SK-N-SH treated with all-trans-retinoic acid at 6 μM for 48 hours (cell line): ENCODE measurements around the gene AZIN2.
"Not testable (repeated sequence)": the region's sequence is repeated elsewhere in the genome, so short reads cannot be mapped to it uniquely, and the experiment has no call there.

Experiments
- ATAC-seq: fragments of 200-7000 bp; cut with Tn5 transposase; 3 replicates; pipeline ENCODE4 v1.9.1; 2020; ENCODE audit warnings: mild to moderate bottlenecking, moderate library complexity
- CSDC2 ChIP-seq: fragments of 250-450 bp; sonication (Bioruptor Pico); IDR thresholded peaks from 2 replicates; pipeline ENCODE4 v1.5.0; 2020; ENCODE audit warnings: mild to moderate bottlenecking, moderate library complexity
- CSRNP3 ChIP-seq: fragments of 250-450 bp; sonication (Bioruptor Pico); IDR thresholded peaks from 2 replicates; pipeline ENCODE4 v1.5.1; 2021; ENCODE audit warnings: mild to moderate bottlenecking, moderate library complexity
- ESRRG ChIP-seq: fragments of 250-450 bp; sonication (Bioruptor Pico); IDR thresholded peaks from 2 replicates; pipeline ENCODE4 v1.6.1; 2021; ENCODE audit warnings: mild to moderate bottlenecking
- GLIS3 ChIP-seq: fragments of 250-450 bp; sonication (Bioruptor Pico); IDR thresholded peaks from 2 replicates; pipeline ENCODE4 v1.5.0; 2020; ENCODE audit warnings: mild to moderate bottlenecking, moderate library complexity
- ISL1 ChIP-seq: fragments of 250-450 bp; sonication (Bioruptor Pico); IDR thresholded peaks from 2 replicates; pipeline ENCODE4 v2.1.2; 2022; ENCODE audit warnings: mild to moderate bottlenecking, moderate library complexity
- OSR1 ChIP-seq: fragments of 250-450 bp; sonication (Bioruptor Pico); IDR thresholded peaks from 2 replicates; pipeline ENCODE4 v1.8.0; 2022; ENCODE audit warnings: moderate library complexity, mild to moderate bottlenecking, inconsistent platforms
- POU6F1 ChIP-seq: fragments of 250-450 bp; sonication (Bioruptor Pico); IDR thresholded peaks from 2 replicates; pipeline ENCODE4 v1.8.0; 2021; ENCODE audit warnings: low read depth, mild to moderate bottlenecking, moderate library complexity, borderline replicate concordance
- PPARA ChIP-seq: fragments of 250-450 bp; sonication (Bioruptor Pico); IDR thresholded peaks from 2 replicates; pipeline ENCODE4 v1.5.0; 2020; ENCODE audit warnings: mild to moderate bottlenecking, borderline replicate concordance
- RARB ChIP-seq: fragments of 250-450 bp; sonication (Bioruptor Pico); IDR thresholded peaks from 2 replicates; pipeline ENCODE4 v1.8.0; 2021; ENCODE audit warnings: mild to moderate bottlenecking, moderate library complexity
- SNAI2 ChIP-seq: fragments of 250-450 bp; sonication (Bioruptor Pico); IDR thresholded peaks from 2 replicates; pipeline ENCODE4 v1.5.0; 2020; ENCODE audit warnings: mild to moderate bottlenecking, moderate library complexity
- TCF4 ChIP-seq: fragments of 250-450 bp; sonication (Bioruptor Pico); IDR thresholded peaks from 2 replicates; pipeline ENCODE4 v1.8.0; 2021; ENCODE audit warnings: mild to moderate bottlenecking, moderate library complexity, borderline replicate concordance
- TOX ChIP-seq: fragments of 250-450 bp; sonication (Bioruptor Pico); IDR thresholded peaks from 2 replicates; pipeline ENCODE4 v1.8.0; 2021; ENCODE audit warnings: mild to moderate bottlenecking, moderate library complexity, borderline replicate concordance
- ZC3H10 ChIP-seq: fragments of 250-450 bp; sonication (Bioruptor Pico); IDR thresholded peaks from 2 replicates; pipeline ENCODE4 v1.5.1; 2021; ENCODE audit warnings: mild to moderate bottlenecking, moderate library complexity
- ZFP3 ChIP-seq: fragments of 250-450 bp; sonication (Bioruptor Pico); IDR thresholded peaks from 2 replicates; pipeline ENCODE4 v1.5.0; 2020; ENCODE audit warnings: mild to moderate bottlenecking, moderate library complexity
- ZNF565 ChIP-seq: fragments of 450-650 bp; formaldehyde crosslinking; conservative IDR thresholded peaks from 2 replicates; pipeline ENCODE4 v1.5.0; 2020; ENCODE audit warnings: low read depth, mild to moderate bottlenecking, moderate library complexity
- ZNF70 ChIP-seq: fragments of 450-650 bp; formaldehyde crosslinking; IDR thresholded peaks from 2 replicates; pipeline ENCODE4 v1.5.0; 2020; ENCODE audit warnings: mild to moderate bottlenecking, moderate library complexity
- ZNF8 ChIP-seq: fragments of 450-650 bp; formaldehyde crosslinking; IDR thresholded peaks from 2 replicates; pipeline ENCODE4 v1.5.0; 2020; ENCODE audit warnings: mild to moderate bottlenecking, moderate library complexity
- TF ChIP-seq, protein P1 (sequence below): fragments of 250-450 bp; sonication (Bioruptor Pico); IDR thresholded peaks from 2 replicates; pipeline ENCODE4 v1.5.1; 2020; ENCODE audit warnings: low read depth, mild to moderate bottlenecking, moderate library complexity
- TF ChIP-seq, protein P2 (sequence below): fragments of 250-450 bp; sonication (Bioruptor Pico); IDR thresholded peaks from 2 replicates; pipeline ENCODE4 v1.8.0; 2020; ENCODE audit warnings: mild to moderate bottlenecking, moderate library complexity, borderline replicate concordance
- TF ChIP-seq, protein P3 (sequence below): fragments of 250-450 bp; sonication (Bioruptor Pico); IDR thresholded peaks from 2 replicates; pipeline ENCODE4 v1.5.0; 2020; ENCODE audit warnings: mild to moderate bottlenecking, moderate library complexity

The AZIN2 gene

GRCh38 chr1:33133478-33134105 lies 52.6 kb downstream of the AZIN2 start (continued):
- TF ChIP-seq ESRRG, result no peak
- no peak for TF ChIP-seq CSDC2 (CRISPR knock-in tag)
- TF ChIP-seq PPARA (CRISPR knock-in tag), result no peak
- TF ChIP-seq, protein P1, sequence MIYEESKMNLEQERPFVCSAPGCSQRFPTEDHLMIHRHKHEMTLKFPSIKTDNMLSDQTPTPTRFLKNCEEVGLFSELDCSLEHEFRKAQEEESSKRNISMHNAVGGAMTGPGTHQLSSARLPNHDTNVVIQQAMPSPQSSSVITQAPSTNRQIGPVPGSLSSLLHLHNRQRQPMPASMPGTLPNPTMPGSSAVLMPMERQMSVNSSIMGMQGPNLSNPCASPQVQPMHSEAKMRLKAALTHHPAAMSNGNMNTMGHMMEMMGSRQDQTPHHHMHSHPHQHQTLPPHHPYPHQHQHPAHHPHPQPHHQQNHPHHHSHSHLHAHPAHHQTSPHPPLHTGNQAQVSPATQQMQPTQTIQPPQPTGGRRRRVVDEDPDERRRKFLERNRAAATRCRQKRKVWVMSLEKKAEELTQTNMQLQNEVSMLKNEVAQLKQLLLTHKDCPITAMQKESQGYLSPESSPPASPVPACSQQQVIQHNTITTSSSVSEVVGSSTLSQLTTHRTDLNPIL, result no peak
- TF ChIP-seq GLIS3 (CRISPR knock-in tag), result no peak
- TF ChIP-seq ZNF565 (CRISPR knock-in tag), result no peak
- no peak for TF ChIP-seq OSR1 (CRISPR knock-in tag)
- no peak for TF ChIP-seq ISL1 (CRISPR knock-in tag)

- not testable (repeated sequence) for ATAC-seq
Measured at GRCh38 chr1:33136041-33136440, 55.1 kb downstream of the AZIN2 start.

GRCh38 chr1:33137800-33138199 lies 56.8 kb downstream of the AZIN2 start:
- TF ChIP-seq, protein P2, sequence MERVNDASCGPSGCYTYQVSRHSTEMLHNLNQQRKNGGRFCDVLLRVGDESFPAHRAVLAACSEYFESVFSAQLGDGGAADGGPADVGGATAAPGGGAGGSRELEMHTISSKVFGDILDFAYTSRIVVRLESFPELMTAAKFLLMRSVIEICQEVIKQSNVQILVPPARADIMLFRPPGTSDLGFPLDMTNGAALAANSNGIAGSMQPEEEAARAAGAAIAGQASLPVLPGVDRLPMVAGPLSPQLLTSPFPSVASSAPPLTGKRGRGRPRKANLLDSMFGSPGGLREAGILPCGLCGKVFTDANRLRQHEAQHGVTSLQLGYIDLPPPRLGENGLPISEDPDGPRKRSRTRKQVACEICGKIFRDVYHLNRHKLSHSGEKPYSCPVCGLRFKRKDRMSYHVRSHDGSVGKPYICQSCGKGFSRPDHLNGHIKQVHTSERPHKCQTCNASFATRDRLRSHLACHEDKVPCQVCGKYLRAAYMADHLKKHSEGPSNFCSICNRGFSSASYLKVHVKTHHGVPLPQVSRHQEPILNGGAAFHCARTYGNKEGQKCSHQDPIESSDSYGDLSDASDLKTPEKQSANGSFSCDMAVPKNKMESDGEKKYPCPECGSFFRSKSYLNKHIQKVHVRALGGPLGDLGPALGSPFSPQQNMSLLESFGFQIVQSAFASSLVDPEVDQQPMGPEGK, result no peak
- TF ChIP-seq OSR1 (CRISPR knock-in tag), result no peak
- no peak for TF ChIP-seq ESRRG
- TF ChIP-seq, all 23 proteins: peak for 0
- no peak for ATAC-seq

DNA sequence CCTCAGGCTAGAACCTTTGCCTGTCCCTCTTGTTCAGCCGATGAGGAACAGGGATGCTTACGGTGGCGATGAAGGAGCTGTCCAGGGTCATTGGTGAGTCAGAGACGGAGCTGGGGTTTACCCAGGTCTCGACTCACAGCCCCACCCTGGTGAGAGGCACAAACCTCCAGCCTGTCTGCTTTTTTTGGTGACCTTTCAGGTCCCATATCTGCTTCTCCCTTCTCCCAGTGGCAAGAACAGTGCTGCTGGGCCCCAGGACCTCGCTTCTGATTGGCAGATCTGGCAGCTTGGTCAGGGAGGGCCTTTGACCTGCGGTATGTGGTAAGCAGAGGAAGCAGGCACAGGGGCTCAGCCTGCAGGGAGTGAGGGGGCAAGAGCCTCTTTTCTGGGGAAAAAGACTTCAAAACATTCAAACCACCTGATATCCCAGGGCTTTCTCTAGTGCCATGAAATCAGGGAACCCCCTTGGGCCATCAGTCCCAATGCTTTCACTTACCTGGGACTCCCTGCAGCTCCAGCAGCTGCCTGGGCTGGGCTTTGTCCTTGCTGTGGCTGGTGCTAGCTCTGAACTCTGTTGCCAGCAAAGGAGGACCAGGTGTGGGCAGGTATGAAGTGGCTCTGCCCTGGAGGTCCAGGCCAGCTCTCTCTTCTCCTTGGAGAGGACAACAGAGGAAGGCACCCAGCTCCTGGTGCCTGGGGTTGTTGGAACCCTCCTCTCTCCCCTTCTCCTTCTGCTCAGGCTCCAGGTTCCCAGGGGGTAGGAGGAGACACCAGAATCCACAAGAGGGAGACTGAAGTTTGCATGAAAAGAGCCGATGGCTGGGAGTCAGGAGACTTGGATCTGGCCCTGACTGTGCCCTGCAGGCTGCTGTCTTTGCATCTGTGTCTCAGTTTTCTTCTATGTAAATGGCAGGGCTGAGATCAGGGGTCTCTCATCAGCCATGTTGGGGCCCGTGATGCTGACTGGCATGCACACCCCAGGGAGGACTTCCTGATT lies 59.5 kb downstream of the AZIN2 start:
- ATAC-seq, result no peak
- TF ChIP-seq, protein P3, sequence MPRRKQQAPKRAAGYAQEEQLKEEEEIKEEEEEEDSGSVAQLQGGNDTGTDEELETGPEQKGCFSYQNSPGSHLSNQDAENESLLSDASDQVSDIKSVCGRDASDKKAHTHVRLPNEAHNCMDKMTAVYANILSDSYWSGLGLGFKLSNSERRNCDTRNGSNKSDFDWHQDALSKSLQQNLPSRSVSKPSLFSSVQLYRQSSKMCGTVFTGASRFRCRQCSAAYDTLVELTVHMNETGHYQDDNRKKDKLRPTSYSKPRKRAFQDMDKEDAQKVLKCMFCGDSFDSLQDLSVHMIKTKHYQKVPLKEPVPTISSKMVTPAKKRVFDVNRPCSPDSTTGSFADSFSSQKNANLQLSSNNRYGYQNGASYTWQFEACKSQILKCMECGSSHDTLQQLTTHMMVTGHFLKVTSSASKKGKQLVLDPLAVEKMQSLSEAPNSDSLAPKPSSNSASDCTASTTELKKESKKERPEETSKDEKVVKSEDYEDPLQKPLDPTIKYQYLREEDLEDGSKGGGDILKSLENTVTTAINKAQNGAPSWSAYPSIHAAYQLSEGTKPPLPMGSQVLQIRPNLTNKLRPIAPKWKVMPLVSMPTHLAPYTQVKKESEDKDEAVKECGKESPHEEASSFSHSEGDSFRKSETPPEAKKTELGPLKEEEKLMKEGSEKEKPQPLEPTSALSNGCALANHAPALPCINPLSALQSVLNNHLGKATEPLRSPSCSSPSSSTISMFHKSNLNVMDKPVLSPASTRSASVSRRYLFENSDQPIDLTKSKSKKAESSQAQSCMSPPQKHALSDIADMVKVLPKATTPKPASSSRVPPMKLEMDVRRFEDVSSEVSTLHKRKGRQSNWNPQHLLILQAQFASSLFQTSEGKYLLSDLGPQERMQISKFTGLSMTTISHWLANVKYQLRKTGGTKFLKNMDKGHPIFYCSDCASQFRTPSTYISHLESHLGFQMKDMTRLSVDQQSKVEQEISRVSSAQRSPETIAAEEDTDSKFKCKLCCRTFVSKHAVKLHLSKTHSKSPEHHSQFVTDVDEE (CRISPR knock-in tag), result no peak
- TF ChIP-seq ISL1 (CRISPR knock-in tag) (no peak), CSDC2 (CRISPR knock-in tag) (no peak), POU6F1 (no peak), ZNF8 (no peak), TOX (CRISPR knock-in tag) (no peak), OSR1 (CRISPR knock-in tag) (no peak), CSRNP3 (CRISPR knock-in tag) (no peak), TCF4 (CRISPR knock-in tag) (no peak), ESRRG (no peak), ZNF70 (no peak), SNAI2 (CRISPR knock-in tag) (no peak), ZNF565 (CRISPR knock-in tag) (no peak), ZFP3 (CRISPR knock-in tag) (no peak), RARB (CRISPR knock-in tag) (no peak), ZC3H10 (no peak)
- TF ChIP-seq, protein P2, result no peak
